Small intestine (tissue), 7 donors: ENCODE results near the gene UVSSA. TPM values are rescaled to one million over a fixed set of nuclear protein-coding genes. Genes with fewer than 3 reads are reported as not detected.
"Not testable (repeated sequence)": the region's sequence is repeated elsewhere in the genome, so short reads cannot be mapped to it uniquely, and the experiment has no call there.

Source experiments
- DNase-seq, 2 donors: peaks; one replicate each; pipeline versions ENCODE4 v3.0.0 to v3.0.0-alpha.2; 2013
- FAIRE-seq: peaks from 2 replicates; lab custom pipeline; 2012; peaks lifted over from hg19 to GRCh38; lab: Jason Lieb, UNC
- H3K27ac ChIP-seq, 3 donors: one replicate each; pipeline ENCODE4 v1.5.1; 2013; ENCODE audit warnings: low read length in 2 of 3, mild to moderate bottlenecking in 2 of 3, control low read depth in 1 of 3, inconsistent platforms in 1 of 3, low read depth in 1 of 3, moderate library complexity in 1 of 3
- H3K27me3 ChIP-seq, 3 donors: one replicate each; pipeline ENCODE4 v1.6.1; 2013; ENCODE audit warnings: low read length in 3 of 3, inconsistent platforms in 1 of 3; ENCODE audit not compliant: control insufficient read depth in 3 of 3, insufficient read depth in 3 of 3
- H3K36me3 ChIP-seq, 3 donors: one replicate each; pipeline ENCODE4 v1.6.1; 2013; ENCODE audit warnings: low read length in 3 of 3, inconsistent platforms in 1 of 3, low read depth in 1 of 3, mild to moderate bottlenecking in 1 of 3, moderate library complexity in 1 of 3; ENCODE audit not compliant: control insufficient read depth in 3 of 3, insufficient read depth in 2 of 3
- H3K4me1 ChIP-seq, 3 donors: one replicate each; pipeline ENCODE4 v1.6.1; 2013; ENCODE audit warnings: low read length in 2 of 3, inconsistent platforms in 1 of 3, low read depth in 1 of 3, mild to moderate bottlenecking in 1 of 3, moderate library complexity in 1 of 3; ENCODE audit not compliant: control insufficient read depth in 3 of 3, insufficient read depth in 2 of 3
- H3K4me3 ChIP-seq, 3 donors: one replicate each; pipeline ENCODE4 v1.5.1; 2013; ENCODE audit warnings: low read length in 3 of 3, control low read depth in 1 of 3, inconsistent platforms in 1 of 3, low read depth in 1 of 3, mild to moderate bottlenecking in 1 of 3, moderate library complexity in 1 of 3
- H3K9me3 ChIP-seq, 2 donors: one replicate each; pipeline ENCODE4 v1.6.1; 2013; ENCODE audit warnings: low read depth in 1 of 2, low read length in 1 of 2; ENCODE audit not compliant: control insufficient read depth in 2 of 2, insufficient read depth in 1 of 2
- WGBS, 3 donors: extraction: QIAGEN DNeasy Blood & Tissue Kit; methylation state at CpG; one replicate each; pipeline ENCODE4 v1.1.7; 2013; 5-methylcytosine and 5-hydroxymethylcytosine counted together
- polyA plus RNA-seq, 4 donors: library from polyadenylated mRNA; stranded (reverse) in 3 of 4; unstranded in 1 of 4; fragments of 200-250 nt in 3 of 4; fragments of 120-200 nt in 1 of 4; gene quantifications; one replicate each; pipeline versions ENCODE4 v1.2.1 to v1.2.3, GENCODE V29; 2013
- donor health status: healthy with polysubstance abuse.
- donor health status: control.
- donor health status: control.
- donor health status: Bipolar disorder and iron deficiency.
- donor health status: healthy.

Gene UVSSA
- polyA plus RNA-seq, 4 donors, result 8.5 to 20.3 (median 9.8) TPM

GRCh38 chr4:1370321-1371124 lies 23.5 kb downstream of the UVSSA start:
- H3K27me3 ChIP-seq, result no peaks in the 10 kb centered on the region
- peaks cover 0 to 75% (median 5%) of the 10 kb centered on the region in 3 donors for H3K36me3 ChIP-seq
- H3K4me1 ChIP-seq, result no peaks in the 10 kb centered on the region
- H3K9me3 ChIP-seq, result no peaks in the 10 kb centered on the region
- no peak overlapping the region for H3K4me3 ChIP-seq
- no peak for FAIRE-seq
- 93 to 95% (median 93%) methylated on average over 26 to 29 of the region's 29 CpGs for WGBS, 3 donors
- DNase-seq, result no peak
- no peak overlapping the region for H3K27ac ChIP-seq

DNA sequence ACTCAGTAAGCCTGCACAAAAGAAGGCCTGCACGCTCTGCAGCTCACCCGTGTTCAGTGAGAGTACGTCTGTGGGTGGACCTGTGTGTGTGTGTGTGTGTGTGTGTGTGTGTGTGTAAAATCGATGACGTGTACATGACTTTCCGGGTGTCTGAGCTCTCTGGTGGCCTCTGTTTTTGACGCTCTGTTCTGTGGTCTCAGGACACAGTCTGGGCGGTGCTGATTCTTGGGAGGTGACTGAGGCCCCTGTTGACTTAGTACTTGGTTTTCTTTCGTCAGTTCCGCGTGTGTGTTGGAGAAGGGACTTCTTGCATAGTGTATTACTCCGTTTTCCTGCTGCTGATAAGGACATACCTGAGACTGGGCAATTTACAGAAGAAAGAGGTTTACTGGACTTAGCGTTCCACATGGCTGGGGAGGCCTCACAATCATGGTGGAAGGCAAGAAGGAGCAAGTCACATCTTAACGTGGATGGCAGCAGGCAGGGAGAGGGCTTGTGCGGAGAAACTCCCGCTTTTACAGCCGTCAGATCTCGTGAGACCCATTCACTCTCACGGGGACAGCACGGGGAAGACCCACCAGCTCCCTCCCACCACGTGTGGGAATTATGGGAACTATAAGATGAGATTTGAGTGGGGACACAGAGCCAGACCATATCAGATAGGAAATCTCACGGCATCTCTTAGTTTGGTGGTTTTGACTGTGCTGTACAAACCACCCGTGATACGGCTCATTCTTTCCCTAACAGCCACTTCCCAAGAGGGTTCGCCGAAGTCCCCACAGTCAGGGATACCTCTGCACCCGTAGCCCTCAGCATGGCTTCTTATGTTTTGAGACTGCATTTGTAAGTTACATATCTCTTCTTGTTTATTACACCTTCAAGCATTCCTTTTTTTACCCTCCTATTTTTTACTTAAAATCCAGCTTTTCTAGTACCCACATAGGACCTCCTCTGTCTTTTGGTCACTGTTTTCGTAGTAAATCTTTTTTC lies 24.5 kb downstream of the UVSSA start:
- 92 to 95% (median 95%) methylated on average over 28 of the region's 28 CpGs for WGBS, 3 donors
- Histone ChIP-seq H3K9me3 (no peaks in the 10 kb centered on the region), H3K27me3 (no peaks in the 10 kb centered on the region), H3K4me3 (no peak overlapping the region), H3K36me3 (peaks cover 2 to 75% (median 8%) of the 10 kb centered on the region in 3 donors), H3K27ac (no peak overlapping the region), H3K4me1 (no peaks in the 10 kb centered on the region)
- DNase-seq, result no peak
- FAIRE-seq, result no peak

GRCh38 chr4:1372576-1372975 lies 25.6 kb downstream of the UVSSA start:
- peaks cover 2 to 76% (median 8%) of the 10 kb centered on the region in 3 donors for H3K36me3 ChIP-seq
- not testable (repeated sequence) for FAIRE-seq, H3K4me3 ChIP-seq, H3K9me3 ChIP-seq, H3K4me1 ChIP-seq, DNase-seq, H3K27me3 ChIP-seq, H3K27ac ChIP-seq
- 79 to 94% (median 83%) methylated on average over 14 to 22 of the region's 22 CpGs for WGBS, 3 donors

GRCh38 chr4:1373892-1374705 lies 27.1 kb downstream of the UVSSA start:
- no peak overlapping the region for H3K27ac ChIP-seq
- H3K36me3 ChIP-seq, result peaks cover 2 to 73% (median 8%) of the 10 kb centered on the region in 3 donors
- H3K27me3 ChIP-seq, result no peaks in the 10 kb centered on the region
- no peaks in the 10 kb centered on the region for H3K9me3 ChIP-seq
- WGBS, 3 donors, result 93 to 96% (median 94%) methylated on average over 42 of the region's 42 CpGs
- H3K4me3 ChIP-seq, result no peak overlapping the region
- H3K4me1 ChIP-seq, result no peaks in the 10 kb centered on the region
- FAIRE-seq (no peak), DNase-seq (no peak)

DNA sequence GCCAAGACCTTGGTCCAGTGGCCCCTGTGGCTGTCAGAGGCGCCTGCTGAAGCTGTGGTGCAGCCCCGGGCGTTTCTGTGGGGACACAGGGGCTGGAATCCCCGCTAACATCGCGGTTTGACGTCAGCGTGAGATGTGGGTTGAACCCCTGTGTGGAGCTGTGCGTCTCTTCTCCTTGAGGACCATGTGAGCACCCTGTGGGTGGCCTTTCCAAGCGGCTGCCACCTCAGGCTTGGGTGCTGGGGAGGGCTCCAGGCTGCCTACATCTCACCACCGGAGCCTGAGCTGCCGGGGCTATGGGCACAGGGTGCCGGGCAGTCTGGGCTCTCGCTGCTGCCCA lies 27.7 kb downstream of the UVSSA start:
- FAIRE-seq (no peak), DNase-seq (no peak)
- Histone ChIP-seq H3K4me1 (no peaks in the 10 kb centered on the region), H3K4me3 (no peak overlapping the region), H3K27ac (no peak overlapping the region), H3K9me3 (no peaks in the 10 kb centered on the region), H3K27me3 (no peaks in the 10 kb centered on the region), H3K36me3 (peaks cover 2 to 76% (median 8%) of the 10 kb centered on the region in 3 donors)
- 94 to 95% (median 95%) methylated on average over 14 of the region's 14 CpGs for WGBS, 3 donors

DNA sequence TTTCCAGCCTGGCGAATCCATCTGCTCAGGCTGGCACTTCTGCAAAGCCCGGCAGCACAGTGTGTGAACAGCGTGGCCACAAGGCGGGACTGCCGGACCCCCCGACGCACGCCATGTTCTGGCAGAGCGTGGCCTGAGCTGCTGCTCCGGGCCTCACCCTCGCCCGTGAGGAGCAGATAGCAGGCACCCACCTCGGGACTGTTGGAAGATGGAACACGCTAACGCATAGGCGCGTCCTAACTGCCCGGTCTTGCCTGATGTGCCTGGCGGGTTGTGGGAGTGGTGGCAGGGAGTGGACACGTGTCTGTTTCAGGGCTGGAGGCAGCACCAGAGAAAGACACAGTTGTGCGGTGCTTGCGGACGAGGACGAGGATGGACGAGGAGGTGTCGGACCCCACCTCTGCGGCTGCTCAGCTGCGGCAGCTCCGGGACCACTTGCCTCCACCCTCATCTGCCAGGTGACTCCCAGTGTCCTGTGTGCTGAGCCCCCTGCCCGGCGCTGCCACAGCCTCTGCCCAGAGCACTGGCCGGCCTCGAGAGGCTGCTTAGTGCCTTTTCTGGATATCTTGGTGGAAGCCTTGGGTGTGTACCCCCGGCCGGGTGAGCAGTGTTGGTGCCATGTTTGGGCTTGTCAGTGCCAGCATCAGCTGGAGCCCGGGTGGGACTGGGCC lies 28.2 kb downstream of the UVSSA start:
- Histone ChIP-seq H3K4me3 (no peak overlapping the region), H3K9me3 (no peaks in the 10 kb centered on the region), H3K4me1 (no peaks in the 10 kb centered on the region), H3K36me3 (peaks cover 2 to 75% (median 8%) of the 10 kb centered on the region in 3 donors), H3K27ac (no peak overlapping the region), H3K27me3 (no peaks in the 10 kb centered on the region)
- DNase-seq (no peak), FAIRE-seq (no peak)
- WGBS, 3 donors, result 93 to 96% (median 96%) methylated on average over 34 to 36 of the region's 36 CpGs

DNA sequence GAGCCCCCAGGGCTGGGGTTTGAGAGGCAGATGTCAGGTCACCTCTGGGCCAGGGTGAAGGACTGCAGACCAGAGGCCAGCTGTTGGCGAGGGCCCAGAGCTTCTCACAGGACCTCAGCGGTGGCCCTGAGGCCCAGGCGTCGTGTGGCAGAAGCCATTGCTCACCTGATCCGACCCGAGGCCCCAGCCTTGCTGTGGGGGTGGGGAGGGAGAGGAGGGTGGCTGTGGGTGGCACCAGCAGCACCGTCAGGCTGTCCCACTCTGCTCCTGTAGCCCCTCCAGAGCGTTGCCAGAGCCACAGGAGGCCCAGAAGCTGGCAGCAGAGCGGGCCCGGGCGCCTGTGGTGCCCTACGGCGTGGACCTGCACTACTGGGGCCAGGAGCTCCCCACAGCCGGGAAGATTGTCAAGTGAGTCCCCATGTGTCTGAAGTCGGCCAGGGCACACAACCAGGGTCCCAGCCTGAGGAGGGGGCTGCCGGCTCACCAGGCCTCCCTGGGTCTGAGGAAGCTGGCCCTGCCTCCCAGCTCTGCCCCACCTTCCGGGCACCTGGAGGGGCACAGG lies 28.8 kb downstream of the UVSSA start:
- 85 to 93% (median 90%) methylated on average over 16 to 17 of the region's 17 CpGs for WGBS, 3 donors
- Histone ChIP-seq H3K9me3 (no peaks in the 10 kb centered on the region), H3K27me3 (no peaks in the 10 kb centered on the region), H3K4me1 (no peaks in the 10 kb centered on the region), H3K27ac (no peak overlapping the region), H3K4me3 (no peak overlapping the region), H3K36me3 (peaks cover 2 to 72% (median 8%) of the 10 kb centered on the region in 3 donors)
- no peak for DNase-seq
- no peak for FAIRE-seq
